Neural crest cell (in vitro differentiated cells): ENCODE results near the gene PRDM16. TPM values are rescaled to one million over a fixed set of nuclear protein-coding genes. Genes with fewer than 3 reads are reported as not detected.

Experiments
- DNase-seq: peaks from one replicate; pipeline ENCODE4 v3.0.0; 2021; ENCODE audit warnings: low read depth, mixed read lengths, low spot score
- H3K27ac Mint-ChIP-seq: one replicate; pipeline ENCODE4 v1.8.0; 2021; ENCODE audit warnings: mild to moderate bottlenecking, mixed read lengths; ENCODE audit not compliant: unreplicated experiment
- H3K27me3 Mint-ChIP-seq: 2 replicates; pipeline ENCODE4 v1.8.0; 2021; ENCODE audit warnings: low read depth, mild to moderate bottlenecking, mixed read lengths
- H3K36me3 Mint-ChIP-seq: 2 replicates; pipeline ENCODE4 v1.8.0; 2021; ENCODE audit warnings: low read depth, mild to moderate bottlenecking, mixed read lengths
- H3K4me1 Mint-ChIP-seq: 2 replicates; pipeline ENCODE4 v1.8.0; 2021; ENCODE audit warnings: mixed read lengths
- H3K4me3 Mint-ChIP-seq: one replicate; pipeline ENCODE4 v1.8.0; 2021; ENCODE audit warnings: mild to moderate bottlenecking, mixed read lengths
- H3K9me3 Mint-ChIP-seq: 2 replicates; pipeline ENCODE4 v1.8.0; 2021; ENCODE audit warnings: mixed read lengths
- CTCF ChIP-seq: fragments of 200-600 bp; sonication (generic); conservative IDR thresholded peaks from 2 replicates; pipeline ENCODE4 v1.5.0; 2021; ENCODE audit warnings: antibody characterized with exemption, mild to moderate bottlenecking
- total RNA-seq: library from RNA; stranded (reverse); gene quantifications from 2 replicates; pipeline ENCODE4 v1.2.1, GENCODE V29; 2021

Gene PRDM16
- total RNA-seq, 1 donor from 2014 or later: 11.7 TPM

GRCh38 chr1:3205815-3206214, 136.8 kb downstream of the PRDM16 start:
- no peak for TF ChIP-seq CTCF
- no peak overlapping the region for H3K4me3 Mint-ChIP-seq
- no peaks in the 10 kb centered on the region for H3K36me3 Mint-ChIP-seq
- no peak for DNase-seq
- H3K27ac Mint-ChIP-seq: peak overlapping the region; percentile 19
- peaks cover 9% of the 10 kb centered on the region for H3K27me3 Mint-ChIP-seq
- H3K4me1 Mint-ChIP-seq: peaks cover 41% of the 10 kb centered on the region
- no peaks in the 10 kb centered on the region for H3K9me3 Mint-ChIP-seq

DNA sequence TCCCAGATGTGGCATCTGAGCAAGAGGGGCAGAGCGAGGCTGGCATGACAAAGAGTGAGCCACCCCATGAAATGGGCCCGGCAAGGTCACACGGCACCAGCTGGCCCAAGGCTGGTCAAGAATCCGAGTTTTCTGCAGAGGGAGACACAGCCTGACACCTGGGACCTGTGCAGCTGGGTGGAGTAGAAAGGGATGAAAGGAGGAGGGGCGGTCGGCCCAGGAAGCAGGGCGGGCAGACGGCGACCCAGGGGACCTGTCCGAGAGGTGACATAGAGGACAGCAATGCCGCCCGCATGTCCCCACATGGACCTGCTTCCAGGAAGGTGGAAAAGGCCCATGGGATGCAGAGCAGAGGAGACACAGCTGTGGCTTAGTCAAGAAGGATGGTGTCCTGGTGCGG, 137.7 kb downstream of the PRDM16 start:
- no peaks in the 10 kb centered on the region for H3K9me3 Mint-ChIP-seq
- TF ChIP-seq CTCF: no peak
- peaks cover 12% of the 10 kb centered on the region for H3K27me3 Mint-ChIP-seq
- no peak overlapping the region for H3K27ac Mint-ChIP-seq
- DNase-seq: no peak
- H3K4me3 Mint-ChIP-seq: no peak overlapping the region
- H3K36me3 Mint-ChIP-seq: no peaks in the 10 kb centered on the region
- H3K4me1 Mint-ChIP-seq: peaks cover 48% of the 10 kb centered on the region

- peaks cover 12% of the 10 kb centered on the region for H3K27me3 Mint-ChIP-seq
- peaks cover 50% of the 10 kb centered on the region for H3K4me1 Mint-ChIP-seq
- no peak for TF ChIP-seq CTCF
- no peaks in the 10 kb centered on the region for H3K9me3 Mint-ChIP-seq
- peak overlapping the region; percentile 67 for H3K27ac Mint-ChIP-seq
- H3K4me3 Mint-ChIP-seq: no peak overlapping the region
- no peaks in the 10 kb centered on the region for H3K36me3 Mint-ChIP-seq
- DNase-seq: no peak
Measured at GRCh38 chr1:3207217-3207848, 138.3 kb downstream of the PRDM16 start.

DNA sequence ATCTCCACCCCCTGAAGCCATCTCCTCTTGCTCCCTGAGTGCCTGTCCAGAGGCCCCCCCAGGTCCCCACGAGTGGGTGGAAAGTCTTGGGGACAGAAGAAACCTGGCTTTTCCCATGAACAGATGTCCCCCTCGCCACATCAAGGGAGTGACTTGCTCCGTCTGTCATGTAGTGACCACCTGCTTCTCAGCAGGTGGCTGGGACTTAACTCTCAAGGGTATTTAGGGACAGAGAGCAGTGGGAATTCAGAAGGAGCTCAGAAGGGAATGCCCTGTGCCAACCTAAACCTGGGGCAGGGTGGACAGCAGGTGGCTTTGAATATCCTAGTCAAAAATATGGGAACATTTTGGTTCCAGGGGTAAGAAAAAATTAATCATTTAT, 139.8 kb downstream of the PRDM16 start:
- Mint-ChIP-seq H3K36me3 (no peaks in the 10 kb centered on the region), H3K9me3 (no peaks in the 10 kb centered on the region), H3K4me1 (peaks cover 49% of the 10 kb centered on the region), H3K27ac (peak overlapping the region; percentile 6), H3K4me3 (no peak overlapping the region), H3K27me3 (peaks cover 12% of the 10 kb centered on the region)
- no peak for DNase-seq
- no peak for TF ChIP-seq CTCF

- Mint-ChIP-seq H3K27ac (peak overlapping the region; percentile 6), H3K4me3 (no peak overlapping the region), H3K36me3 (no peaks in the 10 kb centered on the region), H3K27me3 (peaks cover 10% of the 10 kb centered on the region), H3K4me1 (peaks cover 49% of the 10 kb centered on the region), H3K9me3 (no peaks in the 10 kb centered on the region)
- TF ChIP-seq CTCF: no peak
- no peak for DNase-seq
Measured at GRCh38 chr1:3209201-3209600, 140.2 kb downstream of the PRDM16 start.
